GM21528 (cell line): Measurements from ENCODE around the gene WNT16.
"Not testable (repeated sequence)": the region's sequence is repeated elsewhere in the genome, so short reads cannot be mapped to it uniquely, and the experiment has no call there.

Source experiments
- ATAC-seq: cut with Tn5 transposase; IDR thresholded peaks from one replicate; pipeline ENCODE4 v1.9.1; 2021; ENCODE audit warnings: mild to moderate bottlenecking, moderate library complexity; ENCODE audit not compliant: unreplicated experiment, low FRiP score

The WNT16 gene

DNA sequence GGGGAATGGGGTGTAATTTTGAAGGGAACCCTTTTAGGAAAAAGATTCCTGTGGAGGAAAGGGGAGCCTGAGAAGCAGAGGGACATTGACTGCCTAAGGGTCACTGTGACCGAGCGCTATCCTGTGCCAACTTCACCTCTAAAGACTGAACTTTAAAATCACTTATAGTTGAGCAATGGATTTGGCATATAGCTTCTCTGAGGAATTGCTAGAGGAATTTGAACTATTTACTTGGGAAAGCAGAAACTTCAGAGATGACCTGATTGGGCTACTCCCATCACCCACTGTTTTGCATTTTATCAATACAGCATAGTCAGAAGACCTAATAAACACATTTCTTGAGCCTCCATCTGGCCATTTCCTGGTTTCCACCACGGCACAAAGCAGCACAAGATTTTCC, 23.7 kb upstream of the WNT16 start:
- no peak for ATAC-seq

DNA sequence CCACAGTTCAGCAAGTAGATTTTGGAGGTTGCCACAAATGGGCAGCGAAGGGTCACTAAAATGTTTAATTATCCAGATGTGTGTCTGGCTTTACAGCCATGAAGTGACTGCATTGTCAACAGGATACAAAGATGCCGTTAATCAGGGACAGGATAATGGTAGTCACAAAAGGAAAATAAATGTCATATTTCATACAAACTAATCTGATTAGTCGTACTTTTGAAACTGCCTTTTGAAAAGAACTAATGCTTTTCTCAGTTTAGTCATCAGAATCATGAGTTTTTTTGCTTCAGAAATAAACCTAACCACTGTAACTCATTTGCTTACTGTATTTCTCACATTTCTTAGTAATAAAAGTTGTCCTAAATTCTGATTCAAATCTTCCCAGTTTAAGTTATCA, 22.2 kb upstream of the WNT16 start:
- ATAC-seq: no peak

DNA sequence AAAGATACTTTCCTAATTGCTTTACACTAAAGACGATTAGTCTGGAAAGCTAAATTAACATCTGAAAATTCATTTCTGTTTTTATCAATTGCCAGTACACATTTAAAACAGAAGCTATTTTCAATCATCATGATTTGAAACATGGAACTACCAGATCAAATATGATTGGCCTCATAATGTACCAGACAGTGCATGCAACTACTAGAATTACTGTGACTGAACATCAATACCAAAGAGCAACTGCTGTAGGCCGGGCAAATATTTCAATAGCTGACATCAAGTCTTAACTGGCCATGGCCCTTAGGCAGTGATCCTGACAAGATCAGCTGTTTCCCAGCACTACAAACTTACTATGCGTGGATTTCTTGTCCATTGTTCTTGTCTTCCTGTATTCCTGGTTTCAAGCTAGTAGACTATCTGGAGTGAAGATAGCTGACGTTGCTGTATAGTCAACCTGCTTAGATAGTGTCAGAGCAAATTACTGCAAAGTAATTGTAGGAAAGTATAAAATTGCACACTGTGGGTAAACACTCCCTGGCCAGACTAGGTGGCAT, 21.7 kb upstream of the WNT16 start:
- no peak for ATAC-seq

DNA sequence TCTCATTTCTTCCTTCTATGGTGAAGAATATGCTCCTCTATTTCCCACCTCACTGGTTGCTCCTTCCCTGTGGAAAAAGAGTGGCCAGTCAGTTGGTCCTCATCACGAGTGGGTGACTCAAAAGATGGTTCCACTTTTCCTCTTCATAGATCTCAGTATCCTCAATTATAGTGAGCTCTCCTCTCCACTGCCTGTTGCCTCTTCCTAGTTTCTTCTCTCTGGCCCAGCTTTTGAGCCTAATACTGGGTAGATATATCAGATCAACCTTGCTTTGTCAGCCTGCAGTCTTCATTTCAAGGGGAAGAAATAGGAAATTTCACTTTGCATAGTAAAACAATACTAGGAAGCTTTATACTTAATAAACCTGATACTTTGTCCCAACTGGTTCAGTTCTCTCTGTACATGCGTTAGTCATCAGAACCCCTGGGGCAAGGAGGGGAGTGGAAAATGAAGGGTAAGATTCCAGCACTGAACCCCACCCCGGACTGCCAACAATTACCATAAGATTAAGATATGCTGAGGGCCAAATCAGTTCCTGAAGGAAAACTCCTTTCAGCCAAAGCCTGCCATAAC, 15.5 kb upstream of the WNT16 start:
- peak; percentile 19 for ATAC-seq

DNA sequence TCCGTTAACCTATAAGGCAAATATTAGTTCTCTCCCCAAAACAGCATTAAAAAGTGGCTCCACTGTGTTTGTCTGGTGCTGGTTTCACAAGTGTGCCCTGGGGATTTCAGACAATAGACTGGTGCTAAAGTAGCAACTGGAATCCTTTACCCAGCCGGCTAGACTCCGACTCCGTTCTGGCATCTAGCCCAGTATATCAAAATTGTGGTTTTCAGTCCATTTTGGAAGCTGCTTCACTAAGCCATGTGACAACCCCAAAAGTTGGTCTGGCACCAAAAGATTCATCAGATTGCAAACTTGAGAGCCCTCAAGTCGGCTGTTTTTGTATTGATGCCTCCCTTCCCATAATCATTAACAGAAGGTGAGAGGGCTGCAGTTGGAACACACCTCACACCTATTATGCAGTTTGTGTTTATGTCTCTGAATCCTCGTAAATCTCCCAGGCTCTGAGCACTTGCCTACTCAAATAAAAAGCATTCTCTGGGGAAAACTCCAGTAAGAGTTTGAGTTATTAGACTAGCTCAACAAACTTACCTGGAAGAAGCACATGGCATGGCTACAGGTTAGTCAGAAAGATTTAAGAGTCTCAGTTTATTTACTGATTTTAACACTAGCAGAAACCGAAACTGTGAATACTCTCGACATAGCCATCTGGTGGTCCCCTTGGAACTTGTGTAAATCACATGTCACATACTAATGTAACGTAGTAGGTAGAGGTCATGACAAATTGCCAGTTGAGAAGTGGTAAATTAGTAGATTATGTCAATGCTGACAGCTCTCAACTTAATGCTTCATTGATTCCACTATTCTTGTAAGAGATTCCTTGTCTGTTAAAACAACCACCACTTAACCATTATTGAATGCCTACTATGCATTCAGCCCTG, 14.8 kb upstream of the WNT16 start:
- ATAC-seq: peak; percentile 95

DNA sequence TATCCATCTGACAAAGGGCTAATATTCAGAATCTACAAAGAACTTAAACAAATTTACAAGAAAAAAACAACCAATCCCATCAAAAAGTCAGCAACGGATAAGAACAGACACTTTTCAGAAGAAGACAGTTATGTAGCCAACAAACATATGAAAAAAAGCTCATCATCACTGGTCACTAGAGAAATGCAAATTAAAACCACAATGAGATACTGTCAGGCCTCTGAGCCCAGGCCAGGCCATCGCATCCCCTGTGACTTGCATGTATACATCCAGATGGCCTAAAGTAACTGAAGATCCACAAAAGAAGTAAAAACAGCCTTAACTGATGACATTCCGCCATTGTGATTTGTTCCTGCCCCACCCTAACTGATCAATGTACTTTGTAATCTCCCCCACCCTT, 13.6 kb upstream of the WNT16 start:
- not testable (repeated sequence) for ATAC-seq

DNA sequence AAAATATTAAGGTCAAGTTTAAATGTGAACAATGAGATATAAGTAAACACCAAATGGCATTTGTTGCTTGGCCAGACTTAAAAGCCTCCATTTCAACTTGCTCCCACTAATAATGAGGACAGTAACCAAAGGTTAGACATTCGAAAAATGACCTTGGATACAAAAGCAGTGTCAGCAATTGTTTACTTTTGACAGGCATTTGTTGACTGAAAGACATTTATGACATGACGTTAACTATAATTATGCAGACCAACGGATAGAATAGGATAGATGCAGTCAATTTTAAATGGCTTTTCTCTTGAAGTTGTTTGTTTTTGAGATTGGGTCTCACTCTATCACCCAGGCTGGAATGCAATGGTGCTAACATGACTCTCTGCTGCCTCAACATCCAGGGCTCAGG, 6.3 kb upstream of the WNT16 start:
- ATAC-seq: no peak

DNA sequence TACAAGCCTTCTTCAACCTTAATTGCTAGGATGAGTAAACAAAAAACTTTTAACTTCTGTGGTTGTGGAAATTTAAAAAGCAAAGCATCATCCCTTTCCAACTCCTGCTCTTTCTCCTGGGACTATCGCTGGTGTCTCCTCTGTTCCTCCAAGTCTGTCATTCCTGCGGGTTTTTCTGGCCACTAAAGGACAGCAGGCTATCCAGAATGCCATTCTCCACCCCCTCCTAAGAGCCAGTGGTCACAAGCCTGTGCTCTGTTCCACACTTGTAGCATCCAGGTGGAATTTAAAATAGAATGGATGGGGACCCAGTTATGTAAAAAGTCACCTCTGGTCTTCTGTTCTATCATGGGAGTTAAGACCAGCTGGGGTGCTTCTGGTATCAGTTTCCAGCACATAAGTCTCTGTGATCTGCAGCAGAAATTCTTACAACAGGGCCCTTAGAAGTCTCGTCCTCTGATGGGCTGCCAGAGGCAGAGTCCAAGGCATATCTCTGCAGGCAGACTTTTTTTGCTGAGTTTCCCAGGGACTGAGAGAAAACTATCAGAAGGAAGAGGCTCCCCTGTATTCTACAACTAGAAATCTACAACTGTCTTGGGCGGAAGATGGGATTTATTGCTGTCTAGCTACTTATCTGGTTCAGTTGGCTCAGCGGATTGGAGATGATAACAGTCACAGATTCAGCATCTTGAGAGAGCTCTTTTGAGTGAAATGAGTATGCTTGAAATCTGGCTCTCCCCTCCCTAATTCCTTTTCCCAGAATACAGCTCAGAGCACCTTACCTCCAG, 5.1 kb upstream of the WNT16 start:
- no peak for ATAC-seq

DNA sequence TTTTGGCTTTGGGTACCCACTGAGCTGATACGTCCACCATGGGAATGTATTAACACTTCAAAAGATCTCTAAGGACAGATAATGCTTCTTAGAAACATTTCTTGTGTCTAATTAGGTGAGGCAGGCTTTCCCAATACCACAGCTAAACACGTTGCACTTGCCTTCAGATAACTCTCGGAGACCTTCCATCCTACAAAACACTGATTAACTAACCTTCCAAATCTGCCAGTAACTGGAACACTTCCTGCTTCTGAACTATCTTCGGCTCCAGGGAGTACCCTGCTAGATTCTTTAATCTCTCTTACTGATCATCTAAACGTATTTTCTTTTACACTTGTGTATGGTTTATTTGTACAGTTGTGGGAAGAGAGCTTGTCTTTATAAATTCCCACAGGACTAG, 1.1 kb upstream of the WNT16 start:
- ATAC-seq: no peak

DNA sequence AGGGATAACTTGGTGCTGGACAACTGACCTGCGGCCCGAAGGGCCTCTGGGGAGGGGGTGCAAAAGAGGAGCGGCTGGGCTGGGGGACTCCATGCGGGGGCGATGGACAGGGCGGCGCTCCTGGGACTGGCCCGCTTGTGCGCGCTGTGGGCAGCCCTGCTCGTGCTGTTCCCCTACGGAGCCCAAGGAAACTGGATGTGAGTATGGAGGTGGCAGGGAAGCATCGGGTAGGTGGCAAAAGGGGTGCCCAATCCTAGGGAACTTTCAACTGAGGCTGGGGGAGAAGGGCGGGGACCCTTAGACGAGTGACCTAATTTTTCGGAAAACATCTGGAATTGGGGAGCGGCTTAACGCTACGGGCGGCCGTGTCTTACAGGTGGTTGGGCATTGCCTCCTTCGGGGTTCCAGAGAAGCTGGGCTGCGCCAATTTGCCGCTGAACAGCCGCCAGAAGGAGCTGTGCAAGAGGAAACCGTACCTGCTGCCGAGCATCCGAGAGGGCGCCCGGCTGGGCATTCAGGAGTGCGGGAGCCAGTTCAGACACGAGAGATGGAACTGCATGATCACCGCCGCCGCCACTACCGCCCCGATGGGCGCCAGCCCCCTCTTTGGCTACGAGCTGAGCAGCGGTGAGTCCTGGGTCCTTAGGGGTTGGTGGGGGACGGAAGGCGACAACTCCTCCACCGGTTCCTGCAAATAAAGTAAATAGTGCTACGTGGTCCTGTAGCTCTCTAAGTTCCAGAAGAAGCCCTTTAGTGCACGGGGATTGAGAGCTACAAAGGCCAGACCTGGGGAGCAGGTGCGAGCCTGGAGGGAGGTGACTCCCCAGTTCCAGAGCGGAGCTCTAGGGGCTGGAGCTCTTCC, 622 bp downstream of the WNT16 start:
- no peak for ATAC-seq

DNA sequence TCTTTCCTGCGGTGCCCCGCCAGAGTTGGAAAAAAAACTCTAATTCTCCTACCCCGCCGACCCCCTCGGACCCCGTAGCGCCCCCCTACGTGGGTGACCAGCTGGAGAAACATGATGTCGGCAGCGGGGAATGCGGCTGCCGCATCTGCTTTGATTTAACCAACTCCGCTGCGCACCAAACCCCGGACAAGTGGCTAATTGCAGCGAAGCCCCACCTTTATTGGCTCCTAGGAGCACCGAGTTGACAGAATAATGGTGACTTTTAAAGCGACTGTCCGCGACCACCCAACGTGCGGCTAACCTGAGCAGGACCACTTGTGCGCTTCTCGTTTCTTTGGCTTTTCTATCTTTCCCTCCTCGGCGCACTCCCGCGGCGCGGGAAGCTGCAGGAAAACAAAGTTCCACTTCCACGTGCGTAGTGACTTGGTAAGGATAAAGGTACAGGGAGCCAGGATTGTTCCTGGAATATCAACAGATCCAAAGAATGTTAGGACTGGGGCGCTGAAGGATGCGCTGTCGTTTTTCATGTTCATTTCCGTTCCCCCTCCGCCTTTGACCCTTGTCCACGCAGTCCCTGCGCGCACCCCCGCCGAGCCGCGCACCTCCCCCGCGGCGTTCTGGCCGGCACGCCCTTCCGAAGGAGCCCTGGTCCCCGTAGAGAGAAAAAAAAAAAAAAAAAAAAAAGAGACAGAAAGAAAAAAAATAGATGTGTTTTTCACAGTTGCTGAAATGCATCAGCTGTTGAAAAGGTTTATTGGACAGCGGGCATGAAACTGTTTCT, 1.4 kb downstream of the WNT16 start:
- ATAC-seq: no peak

DNA sequence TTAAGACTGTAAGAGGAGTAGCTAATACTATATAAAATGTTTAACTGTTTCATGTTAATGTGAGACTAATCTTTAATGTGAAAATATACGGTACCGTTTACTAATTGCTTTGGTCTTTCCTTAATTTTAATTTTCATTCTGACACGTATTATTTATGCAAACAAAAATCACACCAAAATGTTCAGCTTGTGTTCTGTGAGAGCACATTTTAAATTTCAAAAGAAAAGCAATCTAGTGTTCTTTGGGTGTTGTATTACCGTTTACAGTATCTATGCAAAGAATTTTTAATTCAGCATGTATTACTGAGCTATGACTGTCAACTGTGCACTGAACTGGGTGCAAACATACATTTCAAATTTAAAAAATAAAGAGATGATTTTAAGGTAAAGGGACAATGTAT, 2.2 kb downstream of the WNT16 start:
- no peak for ATAC-seq

DNA sequence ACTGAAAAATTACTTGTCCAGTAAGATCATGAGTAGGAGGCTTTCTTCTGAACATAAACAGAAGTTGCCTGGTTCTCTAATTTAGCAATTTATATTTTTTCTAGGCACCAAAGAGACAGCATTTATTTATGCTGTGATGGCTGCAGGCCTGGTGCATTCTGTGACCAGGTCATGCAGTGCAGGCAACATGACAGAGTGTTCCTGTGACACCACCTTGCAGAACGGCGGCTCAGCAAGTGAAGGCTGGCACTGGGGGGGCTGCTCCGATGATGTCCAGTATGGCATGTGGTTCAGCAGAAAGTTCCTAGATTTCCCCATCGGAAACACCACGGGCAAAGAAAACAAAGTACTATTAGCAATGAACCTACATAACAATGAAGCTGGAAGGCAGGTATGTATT, 2.8 kb downstream of the WNT16 start:
- no peak for ATAC-seq

DNA sequence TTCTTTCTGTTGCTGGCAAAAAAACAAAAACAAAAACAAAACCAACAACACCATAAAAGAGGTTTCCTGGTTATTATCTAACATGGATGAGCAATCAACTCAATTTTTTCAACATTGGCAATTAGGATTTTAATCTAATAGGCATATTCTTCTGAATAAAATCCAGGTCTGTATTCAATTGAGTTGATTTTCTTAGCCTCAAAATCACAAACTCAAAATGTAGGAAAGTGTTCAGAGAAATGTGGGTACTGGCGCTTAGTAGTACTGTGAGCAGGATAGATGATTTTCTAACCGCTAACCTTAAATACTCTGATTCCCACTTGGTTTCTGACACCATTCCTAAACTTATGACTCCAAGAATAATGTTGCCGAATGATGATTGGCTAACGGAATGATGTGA, 5.6 kb downstream of the WNT16 start:
- ATAC-seq: no peak

DNA sequence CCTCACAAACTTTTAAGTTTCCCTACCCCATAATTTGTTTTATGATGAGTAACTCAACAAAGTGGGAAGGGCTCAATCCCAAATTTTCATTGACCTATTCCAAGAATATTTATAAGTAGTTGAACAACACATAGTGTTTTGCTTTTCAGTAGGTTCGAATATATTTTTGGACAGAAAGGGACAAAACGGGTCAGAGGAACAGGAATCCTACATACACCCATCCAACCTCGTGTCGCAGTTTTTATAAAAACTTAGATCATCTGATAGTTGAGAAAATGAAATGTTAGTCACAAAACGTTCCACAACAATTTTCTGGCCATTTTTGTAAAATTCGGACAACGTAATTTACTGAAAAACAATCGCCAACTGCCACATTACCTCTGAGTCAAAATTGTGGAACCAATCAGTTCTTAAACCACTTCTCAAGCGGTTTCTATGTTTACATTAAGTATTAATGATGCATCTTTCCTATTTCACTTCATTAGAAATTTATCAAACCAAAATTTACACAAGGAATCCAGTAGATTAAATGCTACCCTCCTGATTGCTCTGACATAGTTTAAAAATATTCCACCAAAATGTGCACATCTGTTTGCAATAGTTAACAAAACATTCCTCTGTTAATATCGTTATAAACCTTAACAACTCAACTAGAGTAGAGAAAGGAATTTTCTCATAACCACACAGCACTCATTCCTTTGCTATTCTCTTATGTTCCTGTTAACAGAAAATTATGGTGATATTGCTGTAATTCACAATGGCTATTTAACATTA, 6.3 kb downstream of the WNT16 start:
- ATAC-seq: no peak

DNA sequence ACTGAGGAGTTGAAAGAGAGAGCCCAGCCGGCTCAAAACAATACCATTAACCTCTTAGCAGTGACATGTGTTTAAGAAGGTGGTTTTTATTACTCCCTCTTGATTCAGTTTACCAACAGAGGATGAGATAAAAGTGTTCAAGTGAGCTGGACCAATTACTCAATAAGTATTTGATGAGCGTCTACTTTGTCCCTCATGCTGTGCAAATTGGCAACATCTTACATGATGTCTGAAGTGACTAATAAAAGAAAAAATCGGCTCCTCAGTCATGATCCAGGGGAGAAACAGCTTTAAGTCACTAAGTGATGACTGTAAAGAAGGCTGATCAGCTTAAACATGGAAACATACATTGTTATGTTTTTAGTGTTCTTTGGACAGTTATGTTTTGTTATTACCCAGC, 7.8 kb downstream of the WNT16 start:
- ATAC-seq: no peak

DNA sequence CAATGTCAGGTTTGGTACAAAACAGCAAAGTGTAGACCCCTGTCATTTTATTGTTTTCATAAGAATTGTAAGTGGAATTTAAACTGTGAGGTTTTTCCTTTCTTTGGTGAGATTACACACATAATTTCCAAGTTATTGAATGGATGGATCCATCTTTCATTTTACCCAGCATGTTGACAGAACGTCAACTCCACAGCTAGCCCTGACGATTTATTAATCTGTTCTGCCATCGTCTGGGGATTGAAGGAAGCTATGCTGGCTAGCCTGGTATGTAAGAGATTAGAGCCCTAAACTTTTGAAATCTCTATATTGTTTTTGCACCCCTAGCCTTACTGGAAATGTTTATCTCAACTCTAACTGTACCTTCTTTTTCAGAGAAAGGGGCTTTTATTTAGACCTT, 8.6 kb downstream of the WNT16 start:
- no peak for ATAC-seq

DNA sequence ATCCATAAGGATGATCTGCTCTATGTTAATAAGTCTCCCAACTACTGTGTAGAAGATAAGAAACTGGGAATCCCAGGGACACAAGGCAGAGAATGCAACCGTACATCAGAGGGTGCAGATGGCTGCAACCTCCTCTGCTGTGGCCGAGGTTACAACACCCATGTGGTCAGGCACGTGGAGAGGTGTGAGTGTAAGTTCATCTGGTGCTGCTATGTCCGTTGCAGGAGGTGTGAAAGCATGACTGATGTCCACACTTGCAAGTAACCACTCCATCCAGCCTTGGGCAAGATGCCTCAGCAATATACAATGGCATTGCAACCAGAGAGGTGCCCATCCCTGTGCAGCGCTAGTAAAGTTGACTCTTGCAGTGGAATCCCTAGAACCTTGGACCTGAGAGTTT, 10.3 kb downstream of the WNT16 start:
- ATAC-seq: no peak

DNA sequence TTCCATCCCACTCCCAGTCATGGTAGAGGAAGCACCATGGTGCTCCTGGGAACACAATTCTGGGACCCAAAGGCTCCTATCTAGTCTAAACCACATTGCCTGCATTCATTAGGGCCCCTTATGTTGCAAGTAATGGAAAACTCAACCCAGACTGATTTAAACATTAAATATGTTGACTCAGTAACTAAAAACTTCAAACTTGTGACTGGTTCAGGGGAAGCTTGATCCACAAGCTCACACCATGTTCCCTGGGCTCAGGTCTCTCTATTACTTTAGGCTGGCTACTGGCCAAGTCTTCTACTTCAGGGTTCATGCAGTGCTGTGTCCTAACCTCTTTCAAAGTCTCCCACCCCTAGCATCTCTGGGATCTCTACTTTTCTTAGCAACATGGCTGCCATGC, 13.1 kb downstream of the WNT16 start:
- ATAC-seq: no peak
